Large intestine (tissue), 3 donors: ENCODE data around the gene ASB16. TPM values are rescaled to one million over a fixed set of nuclear protein-coding genes. Genes with fewer than 3 reads are reported as not detected.
A peak's percentile ranks its signal among the peaks of the same experiment; 100 is the strongest.

Experiments
- DNase-seq, 2 donors: peaks; one replicate each; pipeline versions ENCODE4 v3.0.0 to v3.0.0-alpha.2; 2013
- H3K27ac ChIP-seq: one replicate; pipeline ENCODE4 v1.5.1; 2013; ENCODE audit warnings: low read length
- H3K27me3 ChIP-seq: 2 replicates; pipeline ENCODE4 v1.6.1; 2013; ENCODE audit warnings: low read length; ENCODE audit not compliant: control insufficient read depth, insufficient read depth
- H3K36me3 ChIP-seq: 2 replicates; pipeline ENCODE4 v1.6.1; 2013; ENCODE audit warnings: low read length; ENCODE audit not compliant: control insufficient read depth, insufficient read depth
- H3K4me1 ChIP-seq: one replicate; pipeline ENCODE4 v1.6.1; 2013; ENCODE audit warnings: low read length; ENCODE audit not compliant: control insufficient read depth, insufficient read depth
- H3K4me3 ChIP-seq: one replicate; pipeline ENCODE4 v1.5.1; 2013; ENCODE audit warnings: low read length
- H3K9me3 ChIP-seq: one replicate; pipeline ENCODE4 v1.6.1; 2013; ENCODE audit warnings: mild to moderate bottlenecking, low read depth, low read length, moderate library complexity; ENCODE audit not compliant: control insufficient read depth
- WGBS: methylation state at CpG from one replicate; pipeline ENCODE4 v1.1.5; 2013; ENCODE audit warnings: low lambda C conversion rate; ENCODE audit not compliant: insufficient coverage; 5-methylcytosine and 5-hydroxymethylcytosine counted together
- polyA plus RNA-seq: library from polyadenylated mRNA; unstranded; fragments of 120-200 nt; gene quantifications from one replicate; pipeline ENCODE4 v1.2.1, GENCODE V29; 2013

Gene ASB16
- polyA plus RNA-seq, 1 donor = 2.5 TPM

DNA sequence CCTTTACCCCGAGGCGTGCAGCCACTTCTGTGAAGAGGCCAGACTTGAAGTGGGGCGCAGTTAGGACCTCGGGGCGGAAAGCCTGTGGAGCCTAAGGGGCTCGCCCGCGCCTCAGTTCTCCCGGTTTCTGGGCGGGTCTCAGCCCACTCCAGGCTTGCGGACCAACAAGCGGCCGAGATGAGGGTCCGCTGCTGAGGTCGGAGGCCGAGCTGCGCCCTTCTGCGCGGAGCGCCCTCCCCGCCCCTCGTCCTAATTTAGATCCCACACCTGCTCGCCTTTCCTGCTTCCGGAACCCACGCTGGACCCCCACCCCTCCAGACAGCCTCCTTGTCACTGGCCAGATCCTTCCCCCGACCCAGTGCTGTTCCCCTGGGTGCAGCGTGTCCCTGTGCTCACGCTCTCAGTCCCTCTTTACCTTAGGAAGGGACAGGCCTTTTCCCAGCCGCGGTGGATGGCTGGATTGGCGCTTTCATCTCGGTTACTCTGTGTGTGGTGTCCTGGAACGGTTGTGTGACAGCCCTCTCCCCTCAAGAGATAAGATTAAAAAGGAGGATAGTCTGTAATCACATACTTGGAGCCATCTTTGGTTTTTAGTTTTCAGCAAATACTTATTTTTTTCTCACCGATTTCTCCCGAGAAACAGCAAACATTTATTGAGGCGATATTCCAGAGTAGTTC, 30.1 kb downstream of the ASB16 start:
- Histone ChIP-seq H3K36me3 (peaks cover 20% of the 10 kb centered on the region), H3K27me3 (no peaks in the 10 kb centered on the region), H3K9me3 (no peaks in the 10 kb centered on the region), H3K4me1 (peaks cover 24% of the 10 kb centered on the region), H3K4me3 (peak overlapping the region; percentile 93), H3K27ac (peak overlapping the region; percentile 98)
- no peak for DNase-seq
- WGBS = 13% methylated on average over 6 of the region's 36 CpGs

GRCh38 chr17:44202756-44203155, 32.3 kb downstream of the ASB16 start:
- H3K27me3 ChIP-seq = no peaks in the 10 kb centered on the region
- peaks cover 15% of the 10 kb centered on the region for H3K36me3 ChIP-seq
- WGBS = 100% methylated on average over 1 of the region's 4 CpGs
- no peak for DNase-seq
- H3K27ac ChIP-seq = no peak overlapping the region
- no peaks in the 10 kb centered on the region for H3K9me3 ChIP-seq
- H3K4me1 ChIP-seq = peaks cover 18% of the 10 kb centered on the region
- no peak overlapping the region for H3K4me3 ChIP-seq

GRCh38 chr17:44203731-44204440, 33.4 kb downstream of the ASB16 start:
- no peak overlapping the region for H3K27ac ChIP-seq
- H3K4me1 ChIP-seq = peaks cover 9% of the 10 kb centered on the region
- no peaks in the 10 kb centered on the region for H3K27me3 ChIP-seq
- H3K36me3 ChIP-seq = peaks cover 25% of the 10 kb centered on the region
- H3K9me3 ChIP-seq = no peaks in the 10 kb centered on the region
- no peak overlapping the region for H3K4me3 ChIP-seq
- DNase-seq = no peak
- WGBS = no CpG with 5 or more reads among the region's 9 CpGs

DNA sequence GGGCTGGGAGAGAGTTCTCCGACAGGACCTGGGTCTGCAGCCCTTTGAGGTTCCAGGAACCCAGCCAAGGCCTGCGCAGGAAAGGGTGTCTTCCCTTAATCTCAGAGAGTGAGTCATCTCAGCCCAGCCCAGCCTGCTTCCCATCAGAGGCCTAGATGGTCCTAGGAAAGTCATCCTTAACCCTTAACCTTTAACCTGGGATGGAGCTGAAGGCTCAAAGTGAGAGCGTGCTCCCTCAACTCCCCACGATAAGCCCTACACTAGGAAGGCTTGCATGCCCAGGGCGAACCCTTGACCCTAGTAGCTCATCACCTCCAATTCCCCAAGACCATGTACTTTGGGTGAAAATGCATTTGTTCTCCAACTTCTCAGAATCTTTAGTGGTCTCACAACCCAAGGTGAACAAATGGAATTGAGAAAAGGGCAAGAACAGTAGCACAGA, 34.0 kb downstream of the ASB16 start:
- H3K36me3 ChIP-seq = peaks cover 31% of the 10 kb centered on the region
- DNase-seq = no peak
- no peaks in the 10 kb centered on the region for H3K27me3 ChIP-seq
- H3K4me1 ChIP-seq = peaks cover 9% of the 10 kb centered on the region
- H3K4me3 ChIP-seq = no peak overlapping the region
- no peaks in the 10 kb centered on the region for H3K9me3 ChIP-seq
- no peak overlapping the region for H3K27ac ChIP-seq
- no CpG with 5 or more reads among the region's 5 CpGs for WGBS

GRCh38 chr17:44205962-44206824, 35.7 kb downstream of the ASB16 start:
- DNase-seq = no peak
- WGBS = no CpG with 5 or more reads among the region's 13 CpGs
- Histone ChIP-seq H3K4me1 (peaks cover 15% of the 10 kb centered on the region), H3K27ac (no peak overlapping the region), H3K36me3 (peaks cover 44% of the 10 kb centered on the region), H3K27me3 (no peaks in the 10 kb centered on the region), H3K4me3 (no peak overlapping the region), H3K9me3 (no peaks in the 10 kb centered on the region)

GRCh38 chr17:44206825-44207155, 36.3 kb downstream of the ASB16 start:
- no peak for DNase-seq
- H3K9me3 ChIP-seq = no peaks in the 10 kb centered on the region
- WGBS = no CpG with 5 or more reads among the region's 6 CpGs
- H3K27me3 ChIP-seq = no peaks in the 10 kb centered on the region
- no peak overlapping the region for H3K27ac ChIP-seq
- peaks cover 15% of the 10 kb centered on the region for H3K4me1 ChIP-seq
- peaks cover 50% of the 10 kb centered on the region for H3K36me3 ChIP-seq
- no peak overlapping the region for H3K4me3 ChIP-seq

DNA sequence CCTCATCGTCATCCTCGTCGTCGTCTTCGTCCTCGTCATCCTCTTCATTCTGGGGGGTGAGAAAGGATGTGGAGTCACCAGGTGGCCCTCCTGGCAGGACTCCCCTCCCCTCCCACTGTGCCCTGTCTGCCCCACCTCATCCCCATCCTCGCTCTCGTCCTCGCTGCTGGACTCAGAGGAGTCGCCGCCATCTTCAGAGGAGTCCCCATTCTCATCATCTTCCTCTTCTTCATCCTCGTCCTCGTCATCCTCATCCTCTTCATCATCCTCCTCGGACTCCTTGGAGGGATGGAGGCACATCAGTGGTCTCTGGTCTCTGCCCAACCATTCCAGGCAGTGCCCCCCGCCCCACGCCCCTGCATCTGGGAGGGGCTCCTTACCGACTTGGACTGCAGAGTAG, 36.8 kb downstream of the ASB16 start:
- WGBS = 60% methylated on average over 1 of the region's 17 CpGs

DNA sequence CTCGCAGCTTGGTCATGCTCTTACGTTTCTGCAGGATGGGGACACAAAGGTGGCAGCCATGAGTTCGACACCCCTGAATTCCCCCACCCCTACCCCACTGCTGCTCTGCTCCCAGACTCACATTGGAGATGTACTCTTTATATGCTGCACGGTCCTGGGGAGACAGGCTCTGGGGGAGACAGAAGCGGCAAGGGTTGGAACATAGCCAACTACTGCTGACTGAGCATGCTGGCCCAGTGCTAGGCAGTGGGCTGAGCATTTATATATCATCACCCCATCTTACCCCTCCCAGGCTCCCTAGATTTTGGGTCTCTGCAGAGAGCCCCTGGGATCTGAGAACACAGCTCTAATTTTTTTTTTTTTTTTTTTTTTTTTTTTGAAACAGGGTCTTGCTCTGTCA, 37.2 kb downstream of the ASB16 start:
- H3K36me3 ChIP-seq = peaks cover 50% of the 10 kb centered on the region
- no peaks in the 10 kb centered on the region for H3K9me3 ChIP-seq
- DNase-seq = no peak
- no peak overlapping the region for H3K27ac ChIP-seq
- WGBS = no CpG with 5 or more reads among the region's 5 CpGs
- H3K4me1 ChIP-seq = peaks cover 15% of the 10 kb centered on the region
- no peaks in the 10 kb centered on the region for H3K27me3 ChIP-seq
- H3K4me3 ChIP-seq = no peak overlapping the region

More for the DNA sequence above, 36.8 kb downstream of the ASB16 start:
- H3K27ac ChIP-seq = no peak overlapping the region
- H3K9me3 ChIP-seq = no peaks in the 10 kb centered on the region
- peaks cover 50% of the 10 kb centered on the region for H3K36me3 ChIP-seq
- H3K4me1 ChIP-seq = peaks cover 15% of the 10 kb centered on the region
- H3K27me3 ChIP-seq = no peaks in the 10 kb centered on the region
- no peak overlapping the region for H3K4me3 ChIP-seq
- no peak for DNase-seq

GRCh38 chr17:44209786-44210341, 39.4 kb downstream of the ASB16 start:
- H3K27me3 ChIP-seq = no peaks in the 10 kb centered on the region
- H3K4me3 ChIP-seq = no peak overlapping the region
- H3K4me1 ChIP-seq = peaks cover 9% of the 10 kb centered on the region
- peaks cover 70% of the 10 kb centered on the region for H3K36me3 ChIP-seq
- H3K9me3 ChIP-seq = no peaks in the 10 kb centered on the region
- WGBS = no CpG with 5 or more reads among the region's 11 CpGs
- no peak for DNase-seq
- no peak overlapping the region for H3K27ac ChIP-seq
